CD14-positive monocyte (primary cell): ENCODE measurements around the gene DDR1. TPM values are rescaled to one million over a fixed set of nuclear protein-coding genes. Genes with fewer than 3 reads are reported as not detected.
"Not testable (repeated sequence)": the region's sequence is repeated elsewhere in the genome, so short reads cannot be mapped to it uniquely, and the experiment has no call there.

Experiments used
- DNase-seq, 3 donors: peaks; one replicate each; pipeline ENCODE4 v3.0.0-alpha.2; 2011 to 2022
- H2AFZ ChIP-seq: 2 replicates; pipeline ENCODE4 v1.6.0; 2012; ENCODE audit warnings: mild to moderate bottlenecking, low read depth, low read length, inconsistent platforms; ENCODE audit not compliant: insufficient read depth, poor library complexity, severe bottlenecking
- H3K27ac ChIP-seq, 2 donors: 1 replicate in 1 of 2; 2 replicates in 1 of 2; pipeline ENCODE4 v1.5.1; 2012 to 2013; ENCODE audit warnings: low read length in 2 of 2, control low read depth in 1 of 2, inconsistent platforms in 1 of 2, low read depth in 1 of 2, mild to moderate bottlenecking in 1 of 2
- H3K27me3 ChIP-seq, 2 donors: one replicate each; pipeline versions ENCODE4 v1.6.0 to v1.6.1; 2011 to 2013; ENCODE audit warnings: low read length in 2 of 2; ENCODE audit not compliant: control insufficient read depth in 2 of 2, insufficient read depth in 2 of 2
- H3K36me3 ChIP-seq, 2 donors: replicated peaks in 1 of 2; 1 replicate in 1 of 2; 2 replicates in 1 of 2; pipeline versions ENCODE4 v1.5.1 to v1.6.1; 2012 to 2013; ENCODE audit warnings: low read length in 2 of 2, control low read depth in 1 of 2, inconsistent platforms in 1 of 2, mild to moderate bottlenecking in 1 of 2; ENCODE audit not compliant: insufficient read depth in 2 of 2, control insufficient read depth in 1 of 2
- H3K4me1 ChIP-seq, 2 donors: 1 replicate in 1 of 2; 2 replicates in 1 of 2; pipeline versions ENCODE4 v1.5.1 to v1.6.1; 2012 to 2013; ENCODE audit warnings: low read length in 2 of 2, control low read depth in 1 of 2, inconsistent platforms in 1 of 2, mild to moderate bottlenecking in 1 of 2, moderate library complexity in 1 of 2; ENCODE audit not compliant: insufficient read depth in 2 of 2, control insufficient read depth in 1 of 2
- H3K4me2 ChIP-seq: replicated peaks from 2 replicates; pipeline ENCODE3; 2012; ENCODE audit warnings: low read length, moderate library complexity, mild to moderate bottlenecking; ENCODE audit not compliant: poor library complexity, severe bottlenecking; ENCODE audit errors: extremely low read depth
- H3K4me3 ChIP-seq, 3 experiments: fragments of 200-600 bp in 1 of 3; sonication (generic) in 1 of 3; replicated peaks in 1 of 3; 1 replicate in 2 of 3; 2 replicates in 1 of 3; pipeline ENCODE4 v1.5.1; 2011 to 2013; ENCODE audit warnings: low read length in 3 of 3, mild to moderate bottlenecking in 3 of 3, control low read depth in 2 of 3, low read depth in 2 of 3, inconsistent platforms in 1 of 3, moderate library complexity in 1 of 3
- H3K79me2 ChIP-seq: 2 replicates; pipeline ENCODE4 v1.6.0; 2012; ENCODE audit warnings: mild to moderate bottlenecking, control low read depth, inconsistent platforms, low read length, moderate library complexity; ENCODE audit not compliant: insufficient read depth
- H3K9ac ChIP-seq: 2 replicates; pipeline ENCODE4 v1.6.0; 2017; ENCODE audit warnings: low read length, mild to moderate bottlenecking; ENCODE audit not compliant: insufficient read depth, poor library complexity, severe bottlenecking
- H3K9me3 ChIP-seq, 2 donors: replicated peaks in 1 of 2; 1 replicate in 1 of 2; 2 replicates in 1 of 2; pipeline versions ENCODE4 v1.5.1 to v1.6.1; 2012 to 2013; ENCODE audit warnings: low read length in 2 of 2, control low read depth in 1 of 2; ENCODE audit not compliant: control insufficient read depth in 1 of 2, insufficient read depth in 1 of 2
- H4K20me1 ChIP-seq: 2 replicates; pipeline ENCODE4 v1.6.0; 2012; ENCODE audit warnings: mild to moderate bottlenecking, low read length, control low read depth, moderate library complexity; ENCODE audit not compliant: insufficient read depth
- H3K27ac Mint-ChIP-seq, 7 donors: one replicate each; pipeline ENCODE4 v1.8.0; 2020; ENCODE audit warnings: mild to moderate bottlenecking in 7 of 7, mixed read lengths in 7 of 7, moderate library complexity in 6 of 7, inconsistent platforms in 2 of 7
- H3K27me3 Mint-ChIP-seq, 3 donors: one replicate each; pipeline ENCODE4 v1.8.0; 2021 to 2022; ENCODE audit warnings: low read depth in 3 of 3, mild to moderate bottlenecking in 3 of 3, mixed read lengths in 3 of 3, moderate library complexity in 3 of 3, inconsistent platforms in 1 of 3
- H3K36me3 Mint-ChIP-seq, 2 donors: one replicate each; pipeline ENCODE4 v1.8.0; 2020; ENCODE audit warnings: mixed read lengths in 2 of 2, inconsistent platforms in 1 of 2, mild to moderate bottlenecking in 1 of 2
- H3K4me1 Mint-ChIP-seq: one replicate; pipeline ENCODE4 v1.8.0; 2020; ENCODE audit warnings: mild to moderate bottlenecking, mixed read lengths
- H3K4me3 Mint-ChIP-seq, 2 donors: one replicate each; pipeline ENCODE4 v1.8.0; 2020; ENCODE audit warnings: mild to moderate bottlenecking in 2 of 2, mixed read lengths in 2 of 2, moderate library complexity in 1 of 2
- H3K9me3 Mint-ChIP-seq, 7 donors: one replicate each; pipeline ENCODE4 v1.8.0; 2020 to 2022; ENCODE audit warnings: mixed read lengths in 7 of 7, mild to moderate bottlenecking in 6 of 7, moderate library complexity in 6 of 7, inconsistent platforms in 2 of 7
- CTCF ChIP-seq: fragments of 200-600 bp; IDR thresholded peaks from one replicate; pipeline ENCODE4 v1.8.0; 2022; ENCODE audit warnings: antibody characterized with exemption, mild to moderate bottlenecking
- WGBS: methylation state at CpG from one replicate; pipeline ENCODE4 v1.1.5; 2013; ENCODE audit warnings: missing lambda C conversion rate; ENCODE audit not compliant: insufficient coverage; 5-methylcytosine and 5-hydroxymethylcytosine counted together
- intact Hi-C, 2 donors: fragments of 100-400 bp; cut with micrococcal nuclease; formaldehyde crosslinking; loops; one replicate each; pipeline versions ENCODE4 v1.15.0 to v1.15.1; 2023
- polyA plus RNA-seq, 3 donors: library from polyadenylated mRNA; depleted of rRNA in 1 of 3; unstranded in 2 of 3; stranded (reverse) in 1 of 3; fragments of 300-500 nt in 2 of 3; fragments of >200 nt in 1 of 3; fragmentation: Illumina TruSeq in 2 of 3; gene quantifications; 1 replicate in 2 of 3; 2 replicates in 1 of 3; pipeline ENCODE4 v1.2.3, GENCODE V29; 2012 to 2021

The DDR1 gene
- polyA plus RNA-seq, 3 donors = 0.39 to 1.0 (median 0.51) TPM

DNA sequence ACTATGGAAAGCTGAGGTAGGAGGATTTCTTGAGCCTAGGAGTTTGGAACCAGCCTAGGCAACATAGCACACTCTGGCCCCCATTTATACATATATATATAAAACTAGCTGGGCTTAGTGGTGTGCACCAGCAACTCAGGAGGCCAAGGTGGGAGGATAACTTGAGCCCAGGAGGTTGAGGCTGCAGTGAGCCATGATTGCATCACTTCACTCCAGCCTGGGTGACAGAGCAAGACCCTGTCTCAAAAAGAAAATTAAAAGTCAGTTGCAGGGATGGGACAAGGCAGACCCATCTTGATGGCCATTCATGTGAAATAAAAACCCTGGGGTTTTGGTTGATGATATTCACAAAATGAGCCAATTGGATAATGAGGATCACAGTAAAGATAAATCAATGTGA lies 17.1 kb downstream of the DDR1 start:
- intact Hi-C loops = no loop called here
- H3K27me3 Mint-ChIP-seq = peaks cover 0 to 5% (median 2%) of the 10 kb centered on the region in 3 donors

GRCh38 chr6:30902196-30902595 lies 17.9 kb downstream of the DDR1 start:
- H3K9me3 ChIP-seq, H3K27me3 ChIP-seq, H3K4me3 Mint-ChIP-seq, H4K20me1 ChIP-seq, H3K9me3 Mint-ChIP-seq, H3K27me3 Mint-ChIP-seq, H3K9ac ChIP-seq, H3K4me2 ChIP-seq, H3K36me3 ChIP-seq, H3K4me1 Mint-ChIP-seq, H3K79me2 ChIP-seq, H3K4me3 ChIP-seq, H3K4me1 ChIP-seq, DNase-seq, H3K27ac Mint-ChIP-seq, H3K27ac ChIP-seq, H2AFZ ChIP-seq, H3K36me3 Mint-ChIP-seq, intact Hi-C loops: not testable (repeated sequence)
- 94% methylated on average over 8 of the region's 9 CpGs for WGBS

More for the DNA sequence above, 17.1 kb downstream of the DDR1 start:
- H3K4me1 Mint-ChIP-seq = no peaks in the 10 kb centered on the region
- no peak for DNase-seq
- no peaks in the 10 kb centered on the region for H3K9me3 Mint-ChIP-seq
- no peak for TF ChIP-seq CTCF
- no peaks in the 10 kb centered on the region for H3K36me3 ChIP-seq
- H3K9me3 ChIP-seq = no peaks in the 10 kb centered on the region
- no peak overlapping the region for H3K9ac ChIP-seq
- H3K4me3 Mint-ChIP-seq = no peak overlapping the region
- no peak overlapping the region for H3K4me2 ChIP-seq
- H3K27ac ChIP-seq = no peak overlapping the region
- H4K20me1 ChIP-seq = no peaks in the 10 kb centered on the region
- H3K36me3 Mint-ChIP-seq = peaks cover 0 to 2% of the 10 kb centered on the region in 2 donors
- H3K79me2 ChIP-seq = no peaks in the 10 kb centered on the region
- peak overlapping the region in 1 of 7 donors; percentile 31 for H3K27ac Mint-ChIP-seq
- H3K4me1 ChIP-seq = no peaks in the 10 kb centered on the region
- no peaks in the 10 kb centered on the region for H3K27me3 ChIP-seq
- no peak overlapping the region for H2AFZ ChIP-seq
- no peak overlapping the region for H3K4me3 ChIP-seq
